Measurements from ENCODE around the gene GRK2.

DNA sequence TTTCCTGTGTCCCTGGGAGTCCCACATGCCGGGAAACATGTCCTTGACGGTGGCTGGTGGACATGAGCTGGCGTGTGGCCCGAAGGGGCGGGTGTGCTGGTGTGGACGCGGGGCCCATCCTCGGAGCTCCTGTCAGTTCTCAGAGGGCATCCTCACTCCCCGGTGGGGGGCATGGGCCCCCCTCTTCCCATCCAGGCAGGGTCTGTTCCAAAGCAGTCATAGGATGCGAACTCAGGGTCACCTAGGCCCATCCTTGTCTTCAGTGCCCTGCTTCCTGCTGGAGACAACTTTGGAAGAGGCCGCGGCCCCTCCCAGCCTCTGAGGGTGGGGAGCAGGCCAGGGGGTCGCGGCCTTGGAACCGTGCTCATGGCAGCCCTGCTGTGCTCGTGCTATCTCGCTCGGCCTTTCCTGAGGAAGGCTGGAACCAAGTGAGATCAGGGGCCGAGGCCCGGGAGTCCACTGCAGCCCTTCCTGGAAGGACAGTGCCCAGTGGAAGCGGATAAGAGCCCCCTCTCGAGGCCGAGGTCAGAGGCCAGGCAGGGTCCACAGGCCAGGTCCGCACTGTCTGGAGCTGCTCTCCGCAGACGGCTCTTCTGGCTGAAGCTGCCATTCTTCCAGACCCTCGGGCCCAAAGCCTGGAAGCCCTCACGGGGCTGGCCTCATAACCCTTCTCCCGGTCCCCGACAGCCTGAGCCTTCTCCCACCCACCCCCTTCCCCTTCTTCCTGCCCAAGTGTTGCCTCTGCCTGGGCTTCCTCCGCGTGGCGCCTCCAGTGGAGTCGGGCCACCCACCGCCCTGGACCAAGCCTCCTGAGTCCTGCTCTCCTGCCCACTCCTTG lies 8.7 kb downstream of the GRK2 start:
- TF ChIP-seq, protein P1, sequence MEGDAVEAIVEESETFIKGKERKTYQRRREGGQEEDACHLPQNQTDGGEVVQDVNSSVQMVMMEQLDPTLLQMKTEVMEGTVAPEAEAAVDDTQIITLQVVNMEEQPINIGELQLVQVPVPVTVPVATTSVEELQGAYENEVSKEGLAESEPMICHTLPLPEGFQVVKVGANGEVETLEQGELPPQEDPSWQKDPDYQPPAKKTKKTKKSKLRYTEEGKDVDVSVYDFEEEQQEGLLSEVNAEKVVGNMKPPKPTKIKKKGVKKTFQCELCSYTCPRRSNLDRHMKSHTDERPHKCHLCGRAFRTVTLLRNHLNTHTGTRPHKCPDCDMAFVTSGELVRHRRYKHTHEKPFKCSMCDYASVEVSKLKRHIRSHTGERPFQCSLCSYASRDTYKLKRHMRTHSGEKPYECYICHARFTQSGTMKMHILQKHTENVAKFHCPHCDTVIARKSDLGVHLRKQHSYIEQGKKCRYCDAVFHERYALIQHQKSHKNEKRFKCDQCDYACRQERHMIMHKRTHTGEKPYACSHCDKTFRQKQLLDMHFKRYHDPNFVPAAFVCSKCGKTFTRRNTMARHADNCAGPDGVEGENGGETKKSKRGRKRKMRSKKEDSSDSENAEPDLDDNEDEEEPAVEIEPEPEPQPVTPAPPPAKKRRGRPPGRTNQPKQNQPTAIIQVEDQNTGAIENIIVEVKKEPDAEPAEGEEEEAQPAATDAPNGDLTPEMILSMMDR (IDR thresholded peaks at IDR 0.05), result no peak
- no peak for TF ChIP-seq POLR2A (IDR thresholded peaks at IDR 0.05)
- TF ChIP-seq POLR2AphosphoS5 (IDR thresholded peaks at IDR 0.05; ENCODE audit: insufficient read depth in 1 of 2, low read depth in 1 of 2), result no peak

All from vagina (tissue), 2 donors.